A673 (cell line): ENCODE data around the gene U2SURP. TPM values are rescaled to one million over a fixed set of nuclear protein-coding genes. Genes with fewer than 3 reads are reported as not detected.

Experiments
- BruUV-seq: library from RNA; stranded (reverse); fragments of 400-500 nt; replicated peaks from 2 replicates; lab custom pipeline; 2021; lab: Mats Ljungman, UMichigan
- CTCF ChIA-PET: fragments of 300-600 bp; sonication (Branson Sonifier 250); formaldehyde crosslinking; loops from one replicate; lab custom pipeline; 2022; ENCODE audit warnings: antibody characterized with exemption; lab: Charles Lee
- POLR2A ChIA-PET: fragments of 300-600 bp; sonication (Branson Sonifier 250); formaldehyde crosslinking; loops from one replicate; lab custom pipeline; 2022; ENCODE audit warnings: antibody characterized with exemption; ENCODE audit not compliant: low non-redundant PET; lab: Charles Lee
- DNase-seq: peaks from one replicate; pipeline ENCODE4 v3.0.0-alpha.2; 2015; ENCODE audit warnings: low spot score
- H3K27ac ChIP-seq: fragments of 200-600 bp; sonication (generic); 2 replicates; pipeline ENCODE4 v1.5.1; 2016; ENCODE audit warnings: mixed run types, low read depth, mild to moderate bottlenecking, mixed read lengths, antibody characterized with exemption, low read length; ENCODE audit not compliant: poor library complexity, severe bottlenecking
- H3K27me3 ChIP-seq: fragments of 200-600 bp; sonication (generic); replicated peaks from 2 replicates; pipeline ENCODE4 v1.6.1; 2017; ENCODE audit warnings: mixed run types, low read depth, mild to moderate bottlenecking, mixed read lengths, antibody characterized with exemption, low read length; ENCODE audit not compliant: insufficient read depth, poor library complexity
- H3K36me3 ChIP-seq: fragments of 200-600 bp; sonication (generic); 2 replicates; pipeline ENCODE4 v1.6.1; 2016; ENCODE audit warnings: mixed run types, mild to moderate bottlenecking, mixed read lengths, antibody characterized with exemption, low read length; ENCODE audit not compliant: insufficient read depth, poor library complexity, severe bottlenecking
- H3K4me1 ChIP-seq: fragments of 200-600 bp; sonication (generic); 2 replicates; pipeline ENCODE4 v1.6.1; 2017; ENCODE audit warnings: mixed run types, mild to moderate bottlenecking, mixed read lengths, antibody characterized with exemption, low read length; ENCODE audit not compliant: insufficient read depth, poor library complexity, severe bottlenecking
- H3K4me3 ChIP-seq: fragments of 200-600 bp; sonication (generic); 2 replicates; pipeline ENCODE4 v1.5.1; 2016; ENCODE audit warnings: low read depth, mixed run types, mild to moderate bottlenecking, mixed read lengths, low read length; ENCODE audit not compliant: poor library complexity, severe bottlenecking
- H3K9me3 ChIP-seq: fragments of 200-600 bp; sonication (generic); 2 replicates; pipeline ENCODE4 v1.6.1; 2016; ENCODE audit warnings: mixed run types, low read depth, mild to moderate bottlenecking, mixed read lengths, antibody characterized with exemption, low read length; ENCODE audit not compliant: poor library complexity, severe bottlenecking
- EZH2 ChIP-seq: fragments of 200-600 bp; sonication (generic); IDR thresholded peaks from 2 replicates; pipeline ENCODE4 v1.6.1; 2017; ENCODE audit warnings: borderline replicate concordance, low read depth, mild to moderate bottlenecking, mixed read lengths, antibody characterized with exemption, low read length; ENCODE audit not compliant: poor library complexity, severe bottlenecking
- intact Hi-C: fragments of 100-400 bp; cut with micrococcal nuclease; formaldehyde crosslinking; loops from one replicate; pipeline ENCODE4 v1.10.0; 2022; ENCODE audit not compliant: unreplicated experiment
- total RNA-seq: library from RNA; stranded (reverse); gene quantifications from 2 replicates; pipeline ENCODE4 v1.2.3, GENCODE V29; 2021
- TF ChIP-seq, protein P1 (sequence below): fragments of 300-800, 200-600 bp; sonication (generic); conservative IDR thresholded peaks from 2 replicates; pipeline ENCODE4 v1.5.1; 2017; ENCODE audit warnings: low read depth, mild to moderate bottlenecking, antibody characterized with exemption, low read length, moderate library complexity, mixed read lengths

The U2SURP gene
- total RNA-seq, 1 experiment from 2014 or later: 165 TPM

DNA sequence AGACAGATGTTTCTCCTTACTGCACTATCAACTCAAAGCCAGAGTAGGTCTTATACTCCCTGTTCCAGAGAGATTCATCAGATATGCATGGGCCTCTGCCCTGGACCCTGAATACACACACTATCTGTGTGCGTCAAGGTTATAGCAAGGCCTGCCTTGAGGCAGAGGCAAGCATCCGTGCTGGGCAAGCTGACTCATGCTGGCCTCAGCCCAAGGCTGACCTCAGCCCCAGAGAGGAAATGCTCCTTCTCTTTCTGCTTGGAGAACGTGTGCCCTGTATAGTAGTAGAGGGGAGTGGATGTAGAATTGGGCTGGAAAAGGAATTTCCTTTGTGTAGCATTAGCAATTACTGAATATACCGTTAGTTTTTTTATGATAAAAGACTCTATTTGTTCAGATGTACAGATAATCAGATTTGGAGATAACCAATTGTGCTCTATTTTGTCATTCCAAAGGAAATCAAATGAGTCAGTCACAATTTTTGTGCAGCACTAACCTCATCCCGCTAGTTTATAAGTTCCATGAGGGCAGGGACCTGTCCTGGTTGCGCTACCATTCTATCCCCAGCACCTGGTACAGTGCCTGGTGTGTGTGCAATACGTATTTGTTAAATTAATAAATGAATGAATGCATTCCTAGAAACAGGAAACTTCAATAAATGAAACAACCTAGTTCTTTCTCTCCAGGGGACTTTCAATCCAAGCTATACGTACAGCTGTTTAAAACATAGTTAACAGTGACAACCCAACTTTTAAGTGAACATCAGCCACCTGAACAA is 24.6 kb upstream of the U2SURP start:
- intact Hi-C loops: no loop called here

GRCh38 chr3:142977399-142977728 is 24.0 kb upstream of the U2SURP start:
- H3K27ac ChIP-seq: no peak overlapping the region
- intact Hi-C loops: no loop called here

More for the DNA sequence above, 24.6 kb upstream of the U2SURP start:
- no peak for TF ChIP-seq EZH2
- TF ChIP-seq, protein P1, sequence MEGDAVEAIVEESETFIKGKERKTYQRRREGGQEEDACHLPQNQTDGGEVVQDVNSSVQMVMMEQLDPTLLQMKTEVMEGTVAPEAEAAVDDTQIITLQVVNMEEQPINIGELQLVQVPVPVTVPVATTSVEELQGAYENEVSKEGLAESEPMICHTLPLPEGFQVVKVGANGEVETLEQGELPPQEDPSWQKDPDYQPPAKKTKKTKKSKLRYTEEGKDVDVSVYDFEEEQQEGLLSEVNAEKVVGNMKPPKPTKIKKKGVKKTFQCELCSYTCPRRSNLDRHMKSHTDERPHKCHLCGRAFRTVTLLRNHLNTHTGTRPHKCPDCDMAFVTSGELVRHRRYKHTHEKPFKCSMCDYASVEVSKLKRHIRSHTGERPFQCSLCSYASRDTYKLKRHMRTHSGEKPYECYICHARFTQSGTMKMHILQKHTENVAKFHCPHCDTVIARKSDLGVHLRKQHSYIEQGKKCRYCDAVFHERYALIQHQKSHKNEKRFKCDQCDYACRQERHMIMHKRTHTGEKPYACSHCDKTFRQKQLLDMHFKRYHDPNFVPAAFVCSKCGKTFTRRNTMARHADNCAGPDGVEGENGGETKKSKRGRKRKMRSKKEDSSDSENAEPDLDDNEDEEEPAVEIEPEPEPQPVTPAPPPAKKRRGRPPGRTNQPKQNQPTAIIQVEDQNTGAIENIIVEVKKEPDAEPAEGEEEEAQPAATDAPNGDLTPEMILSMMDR: no peak
- Histone ChIP-seq H3K9me3 (no peaks in the 10 kb centered on the region), H3K4me3 (no peak overlapping the region), H3K27ac (no peak overlapping the region), H3K36me3 (no peaks in the 10 kb centered on the region), H3K4me1 (no peaks in the 10 kb centered on the region), H3K27me3 (no peaks in the 10 kb centered on the region)
- DNase-seq: peak; percentile 39
- no TSS peak for BruUV-seq
- CTCF ChIA-PET: no interaction called here
- POLR2A ChIA-PET: no interaction called here

DNA sequence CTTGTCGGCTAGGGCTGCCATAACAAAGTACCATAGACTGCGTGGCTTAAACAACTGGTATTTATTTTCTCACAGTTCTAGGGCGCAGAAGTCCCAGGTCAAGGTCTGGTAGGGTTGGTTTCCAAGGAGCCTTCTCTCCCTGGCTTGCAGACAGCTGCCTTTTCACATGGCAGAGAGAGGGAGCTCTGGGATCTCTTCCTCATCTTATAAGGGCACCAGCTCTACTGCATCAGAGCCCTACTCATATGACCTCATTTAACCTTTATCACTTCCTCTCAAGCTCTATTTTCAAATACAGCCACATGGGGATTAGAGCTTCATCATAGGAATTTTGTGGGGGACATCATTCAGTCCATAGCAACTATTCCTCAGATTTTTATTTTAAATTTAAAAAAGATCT is 20.3 kb upstream of the U2SURP start:
- Histone ChIP-seq H3K36me3 (no peaks in the 10 kb centered on the region), H3K4me3 (no peak overlapping the region), H3K27me3 (no peaks in the 10 kb centered on the region), H3K9me3 (no peaks in the 10 kb centered on the region), H3K4me1 (no peaks in the 10 kb centered on the region), H3K27ac (no peak overlapping the region)
- ChIA-PET CTCF (no interaction called here), POLR2A (interaction anchor here (0.5 kb wide), 1 partner anchor 74 kb away, joined by 7 read pairs; no protein-coding TSS in a partner anchor)
- no peak for DNase-seq
- TF ChIP-seq EZH2: no peak
- TF ChIP-seq, protein P1: no peak
- intact Hi-C loops: no loop called here
- BruUV-seq: no TSS peak

More at GRCh38 chr3:142977399-142977728, 24.0 kb upstream of the U2SURP start:
- H3K4me3 ChIP-seq: no peak overlapping the region
- CTCF ChIA-PET: no interaction called here
- no peaks in the 10 kb centered on the region for H3K4me1 ChIP-seq
- H3K9me3 ChIP-seq: no peaks in the 10 kb centered on the region
- TF ChIP-seq, protein P1: no peak
- TF ChIP-seq EZH2: no peak
- BruUV-seq: no TSS peak
- H3K27me3 ChIP-seq: no peaks in the 10 kb centered on the region
- no peak for DNase-seq
- POLR2A ChIA-PET: no interaction called here
- H3K36me3 ChIP-seq: no peaks in the 10 kb centered on the region
